ENCODE measurements around the gene ARF5. TPM values are rescaled to one million over a fixed set of nuclear protein-coding genes. Genes with fewer than 3 reads are reported as not detected.

The ARF5 gene
- total RNA-seq, 2 experiments from 2014 or later, result 107 to 110 TPM

DNA sequence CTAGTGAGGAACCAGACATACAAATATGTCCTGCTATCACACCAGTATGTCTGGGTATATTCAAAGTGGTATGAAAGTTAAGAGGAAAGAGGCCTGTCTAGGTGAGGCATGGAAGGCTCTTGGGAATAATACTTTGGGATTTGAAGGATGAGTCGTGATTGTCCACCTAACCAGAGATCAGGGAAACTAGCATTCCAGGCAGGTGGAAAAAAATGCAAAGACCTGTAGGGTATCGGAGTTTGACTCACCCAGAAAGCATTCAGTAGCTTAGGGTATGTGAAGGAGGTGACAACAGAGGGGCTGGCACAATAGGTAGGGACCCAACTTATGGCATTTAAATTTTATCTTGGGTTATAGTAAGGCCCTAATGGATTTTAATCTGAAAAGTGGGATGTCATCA lies 1.9 kb upstream of the ARF5 start:
- CTCF ChIA-PET, result no interaction called here
- POLR2A ChIA-PET, result no interaction called here

DNA sequence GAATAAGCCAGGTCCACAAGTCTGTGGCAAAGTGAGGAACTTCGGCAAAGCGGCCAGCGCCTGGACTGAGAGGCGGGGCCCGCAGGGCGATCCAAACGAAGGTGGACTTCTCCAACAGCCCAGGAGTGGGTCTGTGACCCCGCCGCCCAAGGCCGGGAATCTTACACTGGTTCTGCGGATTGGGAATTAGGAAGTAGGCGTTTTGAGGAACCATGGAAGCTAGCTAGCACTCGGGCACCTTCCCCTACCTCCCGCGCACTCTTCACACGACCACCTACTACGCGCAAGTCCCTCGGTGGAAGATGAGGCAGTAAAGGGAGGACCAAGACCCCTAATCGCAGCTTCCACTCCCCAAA lies 570 bp upstream of the ARF5 start:
- CTCF ChIA-PET, result no interaction called here
- POLR2A ChIA-PET, result interaction anchor here (0.5 to 0.7 kb wide), 2 partner anchors 171 to 193 kb away, joined by 3 to 6 read pairs; no protein-coding TSS in a partner anchor

DNA sequence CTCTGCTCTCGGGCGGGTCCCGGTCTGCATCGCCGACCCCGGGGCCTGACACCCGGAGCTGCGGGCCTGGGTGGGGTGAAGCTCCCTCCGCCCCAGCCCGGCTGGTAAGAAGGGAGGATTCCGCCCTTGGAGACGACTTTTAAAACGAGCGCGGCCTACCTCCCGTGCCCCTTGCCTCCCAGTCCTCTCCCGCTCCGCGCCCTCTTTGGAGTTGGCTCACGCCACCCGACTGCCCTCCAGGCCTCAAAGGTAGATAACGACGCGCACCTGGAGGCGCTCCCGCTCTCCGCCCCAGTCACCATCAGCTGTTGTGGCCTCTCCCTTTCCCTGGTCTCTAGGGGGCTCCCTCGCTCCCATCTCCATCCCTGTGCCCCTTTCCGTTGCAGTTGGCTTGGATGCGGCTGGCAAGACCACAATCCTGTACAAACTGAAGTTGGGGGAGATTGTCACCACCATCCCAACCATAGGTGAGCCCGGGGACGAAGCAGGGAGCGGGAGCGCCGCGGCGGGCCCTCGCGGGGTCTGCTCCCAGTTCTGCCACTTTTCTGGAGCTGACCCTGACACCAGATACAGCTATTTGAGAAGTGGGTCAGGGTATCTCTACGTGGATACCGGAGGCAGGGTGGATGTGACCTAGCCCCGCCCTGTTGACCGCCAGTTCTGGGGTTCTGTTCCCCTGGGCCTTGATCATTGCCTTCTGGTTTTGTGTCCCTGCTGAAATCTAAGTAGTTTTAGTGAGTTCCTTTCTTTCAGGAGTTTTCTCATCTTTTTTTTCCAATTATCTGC lies 679 bp downstream of the ARF5 start:
- CTCF ChIA-PET, result no interaction called here
- POLR2A ChIA-PET, result no interaction called here

DNA sequence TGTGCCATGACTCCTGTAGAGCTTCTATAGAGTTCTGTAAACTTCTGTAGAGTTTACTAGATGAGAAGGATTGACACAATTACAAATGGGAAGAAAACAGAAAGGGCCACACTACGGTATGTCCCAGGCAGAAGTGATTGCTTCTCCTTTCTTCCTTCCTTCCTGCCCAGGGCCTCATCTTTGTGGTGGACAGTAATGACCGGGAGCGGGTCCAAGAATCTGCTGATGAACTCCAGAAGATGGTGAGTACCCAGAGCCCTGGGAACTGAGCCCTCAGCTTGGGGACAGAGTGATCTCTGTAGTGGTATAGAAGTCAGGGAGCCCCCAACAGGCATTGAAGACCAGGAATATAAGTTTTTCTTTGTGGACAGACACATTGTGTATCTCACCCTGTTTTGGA lies 1.7 kb downstream of the ARF5 start:
- ChIA-PET CTCF (interaction anchor here (0.7 kb wide), 1 partner anchor 40 kb away, joined by 3 read pairs; no protein-coding TSS in a partner anchor), POLR2A (no interaction called here)

DNA sequence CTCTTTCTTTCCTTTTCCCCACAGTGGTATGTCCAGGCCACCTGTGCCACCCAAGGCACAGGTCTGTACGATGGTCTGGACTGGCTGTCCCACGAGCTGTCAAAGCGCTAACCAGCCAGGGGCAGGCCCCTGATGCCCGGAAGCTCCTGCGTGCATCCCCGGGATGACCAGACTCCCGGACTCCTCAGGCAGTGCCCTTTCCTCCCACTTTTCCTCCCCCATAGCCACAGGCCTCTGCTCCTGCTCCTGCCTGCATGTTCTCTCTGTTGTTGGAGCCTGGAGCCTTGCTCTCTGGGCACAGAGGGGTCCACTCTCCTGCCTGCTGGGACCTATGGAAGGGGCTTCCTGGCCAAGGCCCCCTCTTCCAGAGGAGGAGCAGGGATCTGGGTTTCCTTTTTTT lies 3.0 kb downstream of the ARF5 start:
- CTCF ChIA-PET, result no interaction called here
- POLR2A ChIA-PET, result no interaction called here

DNA sequence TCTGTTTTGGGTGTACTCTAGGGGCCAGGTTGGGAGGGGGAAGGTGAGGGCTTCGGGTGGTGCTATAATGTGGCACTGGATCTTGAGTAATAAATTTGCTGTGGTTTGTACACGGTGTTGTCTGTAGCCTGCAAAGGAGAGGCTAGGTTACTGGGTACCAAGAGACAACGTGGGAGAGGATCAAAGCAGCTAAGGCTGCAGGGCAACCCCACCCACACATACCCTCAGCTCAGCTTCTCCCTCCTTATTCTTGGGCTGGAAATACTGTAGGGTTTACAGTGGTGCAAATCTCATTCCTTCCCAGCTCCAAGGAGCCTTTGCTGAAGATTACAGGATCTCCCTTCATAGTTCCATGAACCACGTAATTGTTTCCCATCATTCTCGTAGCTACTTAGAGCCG lies 3.4 kb downstream of the ARF5 start:
- ChIA-PET CTCF (no interaction called here), POLR2A (no interaction called here)

DNA sequence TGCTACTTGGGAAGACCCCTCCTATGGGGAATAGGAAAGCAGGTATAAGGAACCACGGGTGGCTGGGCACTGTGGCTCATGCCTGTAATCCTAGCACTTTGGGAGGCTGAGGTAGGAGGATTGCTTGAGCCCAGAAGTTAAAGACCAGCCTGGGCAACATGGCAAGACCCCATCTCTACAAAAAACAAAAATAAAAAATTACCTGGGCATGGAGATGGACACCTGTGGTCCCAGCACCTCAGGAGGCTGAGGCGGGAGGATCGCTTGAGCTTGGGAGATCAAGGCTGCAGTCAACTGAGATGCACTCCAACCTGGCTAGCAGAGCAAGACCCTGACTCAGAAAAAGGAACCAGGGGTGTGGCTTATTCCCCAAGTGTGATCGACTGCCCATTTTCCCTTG lies 4.3 kb downstream of the ARF5 start:
- CTCF ChIA-PET, result no interaction called here
- POLR2A ChIA-PET, result interaction anchor here (0.6 kb wide), 1 partner anchor 23 kb away, joined by 3 read pairs; no protein-coding TSS in a partner anchor

DNA sequence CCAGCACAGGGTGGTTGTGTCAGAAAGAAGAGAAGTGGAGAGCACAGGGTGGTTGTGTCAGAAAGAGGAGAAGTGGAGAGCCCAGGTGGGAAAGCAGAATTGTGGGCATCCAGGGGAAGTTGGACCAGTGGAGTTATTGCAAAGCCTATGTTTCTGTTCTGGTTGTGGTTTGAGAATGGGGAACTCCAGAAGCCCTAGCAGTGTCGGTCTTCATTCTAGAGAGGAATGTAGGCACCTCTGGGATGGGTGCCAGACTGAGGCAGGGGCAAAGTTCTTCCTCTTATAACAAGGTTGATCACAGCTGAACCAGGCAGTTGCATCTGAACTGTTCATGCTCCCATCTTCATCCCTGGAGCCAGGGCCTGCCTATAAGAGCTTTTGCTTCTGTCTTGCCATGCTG lies 6.3 kb downstream of the ARF5 start:
- POLR2A ChIA-PET, result no interaction called here
- CTCF ChIA-PET, result no interaction called here

DNA sequence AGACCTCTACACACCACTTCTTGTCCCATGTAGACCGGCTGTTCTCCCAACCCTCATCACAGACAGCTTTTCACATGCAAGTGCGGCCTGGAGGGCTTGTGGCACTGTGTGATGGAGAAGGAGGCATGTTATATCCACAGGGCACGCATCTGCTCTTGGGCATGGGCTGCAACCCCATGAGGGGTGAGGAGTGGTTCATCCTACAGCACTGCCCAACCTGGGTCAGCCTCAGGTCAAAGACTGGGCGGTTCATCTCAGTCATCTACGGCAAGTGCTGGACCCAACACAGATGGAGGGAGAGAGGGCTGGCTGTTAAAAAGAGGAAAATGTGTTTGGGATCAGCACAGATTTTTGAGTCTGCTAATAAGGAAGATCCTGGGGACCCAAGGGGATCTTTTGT lies 7.5 kb downstream of the ARF5 start:
- POLR2A ChIA-PET, result no interaction called here
- CTCF ChIA-PET, result no interaction called here

DNA sequence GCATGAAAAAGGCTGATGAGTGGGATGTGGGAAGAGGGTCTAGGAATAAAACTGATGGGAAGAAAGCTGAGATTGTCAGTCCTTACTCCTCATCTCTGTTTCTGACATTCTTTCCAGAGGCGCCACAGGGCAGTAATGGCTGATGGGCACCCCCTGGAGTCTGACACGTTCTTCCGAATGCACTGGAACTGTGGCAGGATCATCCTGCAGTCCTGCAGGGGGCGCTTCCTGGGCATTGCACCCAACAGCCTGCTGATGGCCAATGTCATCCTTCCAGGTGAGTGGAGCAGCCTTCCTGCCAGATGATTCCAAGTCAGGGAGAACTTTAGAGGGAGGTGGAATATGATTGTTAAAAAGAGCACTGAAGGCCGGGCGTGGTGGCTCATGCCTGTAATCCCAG lies 10.1 kb downstream of the ARF5 start:
- ChIA-PET POLR2A (no interaction called here), CTCF (no interaction called here)

DNA sequence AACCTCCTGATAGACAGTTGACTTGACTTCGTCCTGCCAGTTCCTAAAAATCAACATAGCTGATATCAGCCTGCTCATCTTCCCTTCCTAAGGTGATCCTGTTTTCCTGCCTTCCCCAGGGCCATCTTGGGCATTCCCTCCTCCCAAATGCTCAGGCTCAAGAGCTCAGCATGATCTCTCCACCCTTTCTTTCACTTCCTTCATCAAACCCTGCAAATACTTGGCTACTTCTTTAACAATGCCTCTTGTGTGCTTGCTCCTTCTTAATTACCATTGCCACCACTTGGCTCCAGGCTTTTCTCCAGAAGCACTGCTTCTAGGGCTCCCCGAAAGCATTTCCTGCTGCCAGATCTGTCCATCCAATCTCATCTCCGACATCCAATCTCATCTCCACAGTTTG lies 12.7 kb downstream of the ARF5 start:
- ChIA-PET CTCF (no interaction called here), POLR2A (no interaction called here)

DNA sequence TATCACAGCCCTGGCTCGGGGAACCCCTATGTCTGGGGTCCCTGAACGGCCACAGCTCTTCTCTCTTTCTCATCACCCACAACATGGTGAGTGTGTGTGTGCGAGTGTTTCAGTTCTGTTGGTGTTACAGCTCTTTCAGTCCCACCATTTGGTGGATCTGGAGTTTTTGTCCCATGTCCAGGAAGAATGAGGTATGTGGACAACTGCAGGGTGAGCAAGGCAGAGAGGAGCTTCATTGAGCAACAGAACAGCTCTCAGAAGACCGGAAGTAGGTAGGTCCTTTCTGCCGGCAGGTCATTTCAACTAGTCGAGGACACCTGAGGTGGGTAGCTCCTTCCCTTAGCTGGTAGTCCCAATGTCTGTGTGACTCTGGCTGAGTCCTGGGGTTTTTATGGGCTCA lies 20.2 kb downstream of the ARF5 start:
- ChIA-PET CTCF (no interaction called here), POLR2A (no interaction called here)

DNA sequence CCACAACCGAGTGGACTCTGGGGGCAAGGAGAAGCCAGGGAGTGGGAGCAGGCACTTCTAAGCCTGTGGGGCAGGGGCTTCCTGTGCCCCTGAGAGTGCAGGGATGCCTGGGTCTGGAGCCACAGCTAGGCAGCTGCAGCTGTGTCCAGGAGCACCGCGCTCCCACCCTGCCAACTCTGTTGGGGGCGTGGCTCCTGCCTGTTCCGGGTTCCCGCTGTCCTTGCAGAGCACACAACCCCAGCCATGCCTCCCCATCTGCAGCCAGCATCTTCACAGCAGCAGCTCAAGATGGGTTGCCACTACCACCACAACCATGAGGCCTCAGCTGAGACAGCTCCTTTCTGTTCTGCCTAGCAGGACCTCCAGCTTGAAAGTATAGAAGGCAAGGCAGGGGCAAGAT lies 21.1 kb downstream of the ARF5 start:
- ChIA-PET POLR2A (no interaction called here), CTCF (no interaction called here)

DNA sequence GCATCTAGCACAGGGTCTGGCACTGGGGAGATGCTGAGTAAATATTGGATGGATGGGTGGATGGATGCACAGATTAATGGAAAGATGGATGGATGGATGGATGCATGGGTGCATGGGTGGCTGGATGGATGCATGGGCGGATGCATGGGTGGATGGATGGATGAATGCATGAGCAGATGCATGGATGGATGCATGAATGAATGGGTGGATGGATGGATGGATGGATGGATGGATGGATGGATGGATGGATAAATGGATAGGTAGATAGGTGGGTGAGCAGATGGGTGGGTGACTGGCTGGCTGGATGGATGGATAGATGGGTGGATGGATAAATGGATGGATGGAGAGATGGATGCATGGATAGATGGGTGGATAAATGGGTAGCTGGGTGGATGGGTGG lies 24.1 kb downstream of the ARF5 start:
- ChIA-PET POLR2A (no interaction called here), CTCF (no interaction called here)

DNA sequence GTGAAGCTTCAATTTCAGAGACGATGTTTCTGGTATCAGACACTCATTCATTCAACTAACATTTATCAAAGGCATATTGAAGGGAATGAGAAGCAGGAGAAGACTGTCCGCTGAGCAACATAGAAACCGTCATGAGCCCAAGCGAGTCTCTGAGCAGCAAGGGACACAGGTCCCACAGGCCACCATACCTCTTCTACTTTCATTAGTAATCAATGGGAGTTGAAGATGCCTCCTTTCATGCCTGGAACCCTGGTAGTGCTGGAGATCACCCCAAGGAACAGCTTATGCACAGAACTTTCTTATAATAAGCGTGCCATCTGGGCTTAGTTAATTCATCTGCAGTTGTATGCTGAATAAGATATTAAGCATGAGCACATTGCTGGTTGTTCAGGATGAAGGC lies 28.5 kb downstream of the ARF5 start:
- CTCF ChIA-PET, result no interaction called here
- POLR2A ChIA-PET, result no interaction called here

DNA sequence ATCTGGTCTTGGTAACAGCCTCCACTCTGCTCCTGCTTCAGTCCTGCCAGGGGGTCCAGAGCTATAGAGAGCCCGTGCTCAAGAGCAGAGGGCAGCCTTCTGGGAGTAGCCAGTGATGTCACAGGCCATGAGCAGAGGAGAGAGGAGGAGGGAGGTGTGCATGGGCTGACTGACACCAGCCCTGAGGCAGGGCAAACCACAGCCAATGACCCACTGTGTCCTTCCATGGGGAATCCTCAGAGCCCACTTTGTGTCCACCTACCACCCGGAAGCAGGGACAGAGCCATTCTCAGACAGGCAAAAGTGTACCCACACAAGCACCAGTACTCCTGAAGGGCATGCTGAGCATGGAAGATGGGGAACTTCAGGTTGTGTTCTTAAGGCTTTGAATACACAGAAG lies 29.8 kb downstream of the ARF5 start, which contains the start of gene PAX4:
TSS of gene PAX4 (minus strand) at position 101 of the 400 bp plus-strand sequence. CDS start 2,214 bp downstream, outside the sequence.
- ChIA-PET CTCF (no interaction called here), POLR2A (no interaction called here)

DNA sequence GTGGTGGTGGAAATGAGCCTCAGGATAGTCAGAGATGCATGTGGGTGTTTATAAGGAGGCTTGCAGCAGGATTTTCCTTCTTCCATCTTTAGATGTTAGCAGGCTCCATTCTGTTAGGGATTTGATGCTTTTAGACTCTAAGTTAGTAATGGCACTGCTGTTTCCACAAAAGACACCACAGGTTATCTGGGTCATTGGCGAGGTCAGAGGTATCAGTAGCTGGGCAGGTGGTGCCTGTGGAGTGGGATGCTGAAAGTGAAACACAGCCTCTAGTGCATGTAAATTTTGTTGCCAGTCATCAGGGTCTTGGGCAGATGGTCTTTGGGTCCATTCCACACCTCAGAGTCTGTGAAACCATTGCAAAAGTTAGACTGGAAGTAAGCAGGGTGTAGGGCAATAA lies 30.6 kb downstream of the ARF5 start:
- ChIA-PET CTCF (no interaction called here), POLR2A (no interaction called here)

DNA sequence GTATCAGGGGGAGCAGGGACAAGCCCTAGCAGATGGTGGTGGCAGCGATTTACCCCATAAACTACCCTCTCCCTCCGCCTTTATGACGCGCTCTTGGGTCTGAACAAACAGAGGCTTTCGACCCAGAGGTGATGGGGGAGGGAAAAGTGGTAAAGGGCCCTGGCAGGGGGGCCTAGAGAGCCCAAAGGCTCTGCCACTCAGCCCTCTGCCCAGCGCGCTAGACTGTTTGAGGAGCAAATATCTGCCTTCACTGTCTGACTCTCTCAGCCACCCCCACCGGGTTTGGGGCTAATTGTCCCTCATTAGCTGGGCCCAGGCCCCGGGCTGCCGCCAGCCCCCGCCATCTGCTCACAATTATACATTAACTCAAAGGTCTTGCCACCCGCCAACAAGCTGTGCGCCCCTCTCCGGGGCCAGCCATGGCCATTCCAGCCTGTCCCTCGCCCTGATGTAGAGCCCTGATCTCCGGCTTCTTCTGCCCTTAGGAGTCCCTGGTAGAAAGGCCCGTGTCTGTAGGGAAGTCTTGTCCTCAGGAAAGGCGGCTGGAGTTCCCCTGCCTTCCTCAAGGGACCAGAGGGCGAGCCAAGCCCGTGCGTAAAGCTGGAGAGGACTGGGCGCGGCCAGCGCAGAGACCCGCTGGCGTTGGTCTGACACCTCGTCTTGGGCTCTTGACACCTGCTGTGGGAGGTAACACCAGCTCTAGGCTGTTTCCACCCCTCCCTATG lies 31.6 kb downstream of the ARF5 start:
- CTCF ChIA-PET, result no interaction called here

DNA sequence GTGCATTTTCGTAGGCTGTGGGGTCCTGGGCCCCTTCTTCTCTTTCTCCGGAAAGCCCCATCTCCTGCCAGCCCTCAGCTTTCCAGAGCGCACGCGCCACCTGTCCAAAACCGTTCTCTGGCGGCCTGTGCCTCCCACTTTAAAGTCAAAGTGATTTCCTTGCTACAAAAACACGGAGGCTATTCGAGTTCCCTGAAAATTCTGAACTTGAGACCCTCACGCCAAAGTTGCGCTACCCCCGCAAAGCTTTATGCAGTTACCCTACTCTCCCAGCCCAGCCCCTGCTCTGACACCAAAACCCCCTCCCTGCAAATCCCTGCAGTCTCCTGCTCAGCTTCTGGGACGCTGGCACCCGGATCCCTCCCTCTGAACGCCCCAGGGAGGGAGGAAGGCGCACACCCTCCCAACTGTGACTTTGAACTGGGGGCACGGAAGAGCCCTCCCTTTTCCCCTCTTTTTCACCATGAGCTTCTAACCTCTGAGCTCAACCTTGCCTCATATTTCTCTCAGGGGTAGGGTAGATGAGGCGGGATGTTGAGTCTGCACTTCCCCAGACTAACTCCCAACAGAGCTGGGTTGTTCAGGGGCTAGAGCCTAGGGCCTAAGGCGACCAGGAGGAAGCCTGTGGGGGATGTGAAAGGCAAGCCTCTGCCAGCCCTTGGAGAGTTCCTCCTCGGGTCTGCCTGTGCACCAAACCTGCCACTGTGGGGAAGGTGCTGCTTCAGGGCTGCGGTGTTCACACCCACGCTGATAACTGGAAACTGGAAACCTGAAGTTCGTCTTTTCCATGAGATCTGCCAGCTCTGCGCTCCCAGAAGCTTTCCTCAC lies 32.4 kb downstream of the ARF5 start:
- CTCF ChIA-PET, result no interaction called here
- POLR2A ChIA-PET, result no interaction called here

More for the DNA sequence above, 31.6 kb downstream of the ARF5 start:
- POLR2A ChIA-PET, result no interaction called here

DNA sequence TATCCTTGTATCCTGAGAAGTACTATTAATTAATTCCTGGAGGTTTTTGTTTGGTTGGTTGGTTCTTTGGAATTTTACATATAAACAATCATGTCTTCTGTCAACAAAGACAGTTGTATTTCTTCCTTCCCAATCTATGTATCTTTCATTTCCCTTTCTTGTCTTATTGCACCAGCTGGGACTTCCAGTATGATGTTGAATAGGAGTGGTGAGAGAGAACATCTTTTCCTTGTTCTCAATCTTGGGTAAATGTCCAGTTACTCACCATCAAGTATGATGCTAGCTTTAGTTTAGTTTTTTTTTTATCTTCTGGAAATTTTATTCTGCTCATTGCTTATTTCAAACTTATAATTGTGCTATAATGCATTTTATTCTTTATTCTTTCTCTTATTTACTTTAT lies 37.1 kb downstream of the ARF5 start:
- CTCF ChIA-PET, result no interaction called here

DNA sequence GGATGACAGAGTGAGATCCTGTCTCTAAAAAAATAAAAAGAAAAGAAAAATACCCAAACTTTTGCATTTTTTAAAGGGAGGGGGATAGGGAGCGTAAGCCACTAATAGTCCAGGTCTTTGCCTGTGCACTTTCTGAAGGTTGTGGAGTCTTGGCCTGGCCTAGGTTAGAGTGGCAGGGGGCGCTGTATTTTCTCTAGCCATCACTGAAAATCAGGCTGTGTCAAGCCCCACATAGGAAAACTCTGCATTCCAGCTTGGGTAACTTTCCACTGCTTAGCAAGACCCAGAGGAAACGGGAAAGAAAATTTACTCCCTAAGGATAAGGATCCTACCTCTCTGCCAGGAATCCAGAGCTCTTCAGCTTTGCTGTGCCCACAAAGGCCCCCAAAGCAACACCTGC lies 40.2 kb downstream of the ARF5 start:
- ChIA-PET CTCF (no interaction called here), POLR2A (no interaction called here)

More for the DNA sequence above, 37.1 kb downstream of the ARF5 start:
- POLR2A ChIA-PET, result no interaction called here

Data from activated CD8-positive, alpha-beta memory T cell treated with anti-CD3 and anti-CD28 coated beads for 36 hours (primary cell).